WERI-Rb-1 (cell line): Measurements from ENCODE around the gene CEP72.

Experiments used
- DNase-seq: peaks from one replicate; pipeline ENCODE4 v3.0.0-alpha.2; 2020
- H3K27ac ChIP-seq: fragments of 250-450 bp; sonication (Bioruptor Pico); 2 replicates; pipeline ENCODE4 v1.5.1; 2020; ENCODE audit warnings: mild to moderate bottlenecking, moderate library complexity
- H3K27me3 ChIP-seq: fragments of 250-450 bp; sonication (Bioruptor Pico); 2 replicates; pipeline ENCODE4 v1.5.1; 2021; ENCODE audit warnings: mild to moderate bottlenecking, low read depth, moderate library complexity; ENCODE audit not compliant: insufficient read depth, severe bottlenecking
- H3K36me3 ChIP-seq: fragments of 250-450 bp; sonication (Bioruptor Pico); 2 replicates; pipeline ENCODE4 v1.5.1; 2020; ENCODE audit warnings: mild to moderate bottlenecking, moderate library complexity
- H3K4me3 ChIP-seq: 2 replicates; pipeline ENCODE4 v1.5.1; 2011; ENCODE audit warnings: low read depth, mild to moderate bottlenecking, control low read depth, low read length
- H3K9me3 ChIP-seq: fragments of 250-450 bp; sonication (Bioruptor Pico); 2 replicates; pipeline ENCODE4 v1.5.1; 2021; ENCODE audit warnings: mild to moderate bottlenecking, moderate library complexity; ENCODE audit not compliant: severe bottlenecking
- CTCF ChIP-seq: IDR thresholded peaks from 2 replicates; pipeline ENCODE4 v1.5.1; 2011; ENCODE audit warnings: low read depth, mild to moderate bottlenecking, control low read depth, inconsistent platforms, low read length

Gene CEP72

GRCh38 chr5:622946-623522, 10.9 kb downstream of the CEP72 start:
- no peaks in the 10 kb centered on the region for H3K27me3 ChIP-seq
- H3K27ac ChIP-seq, result no peak overlapping the region
- no peak for TF ChIP-seq CTCF
- H3K9me3 ChIP-seq, result no peaks in the 10 kb centered on the region
- H3K36me3 ChIP-seq, result peaks cover 96% of the 10 kb centered on the region
- H3K4me3 ChIP-seq, result no peak overlapping the region
- no peak for DNase-seq

- no peak for DNase-seq
- peaks cover 94% of the 10 kb centered on the region for H3K36me3 ChIP-seq
- no peak for TF ChIP-seq CTCF
- H3K27ac ChIP-seq, result no peak overlapping the region
- no peaks in the 10 kb centered on the region for H3K9me3 ChIP-seq
- H3K4me3 ChIP-seq, result no peak overlapping the region
- H3K27me3 ChIP-seq, result no peaks in the 10 kb centered on the region
Measured at GRCh38 chr5:623531-623930, 11.4 kb downstream of the CEP72 start.

- Histone ChIP-seq H3K36me3 (peaks cover 90% of the 10 kb centered on the region), H3K4me3 (no peak overlapping the region), H3K27ac (no peak overlapping the region), H3K27me3 (no peaks in the 10 kb centered on the region), H3K9me3 (no peaks in the 10 kb centered on the region)
- DNase-seq, result no peak
- no peak for TF ChIP-seq CTCF
Measured at GRCh38 chr5:624118-624950, 12.2 kb downstream of the CEP72 start.

- H3K27ac ChIP-seq, result no peak overlapping the region
- H3K9me3 ChIP-seq, result no peaks in the 10 kb centered on the region
- H3K4me3 ChIP-seq, result no peak overlapping the region
- no peak for TF ChIP-seq CTCF
- no peak for DNase-seq
- H3K27me3 ChIP-seq, result no peaks in the 10 kb centered on the region
- H3K36me3 ChIP-seq, result peaks cover 85% of the 10 kb centered on the region
Measured at GRCh38 chr5:624951-625230, 12.8 kb downstream of the CEP72 start.

GRCh38 chr5:625516-625915, 13.4 kb downstream of the CEP72 start:
- TF ChIP-seq CTCF, result no peak
- Histone ChIP-seq H3K27ac (no peak overlapping the region), H3K4me3 (no peak overlapping the region), H3K36me3 (peaks cover 79% of the 10 kb centered on the region), H3K9me3 (no peaks in the 10 kb centered on the region), H3K27me3 (no peaks in the 10 kb centered on the region)
- no peak for DNase-seq

- no peak for TF ChIP-seq CTCF
- Histone ChIP-seq H3K9me3 (no peaks in the 10 kb centered on the region), H3K36me3 (peaks cover 65% of the 10 kb centered on the region), H3K27me3 (no peaks in the 10 kb centered on the region), H3K27ac (no peak overlapping the region), H3K4me3 (no peak overlapping the region)
- DNase-seq, result no peak
Measured at GRCh38 chr5:626850-627249, 14.7 kb downstream of the CEP72 start.
